GM19397 (cell line): ENCODE results near the gene SLU7.

Experiments
- ATAC-seq: cut with Tn5 transposase; IDR thresholded peaks from one replicate; pipeline ENCODE4 v1.9.1; 2021; ENCODE audit warnings: mild to moderate bottlenecking, moderate library complexity; ENCODE audit not compliant: unreplicated experiment

The SLU7 gene

DNA sequence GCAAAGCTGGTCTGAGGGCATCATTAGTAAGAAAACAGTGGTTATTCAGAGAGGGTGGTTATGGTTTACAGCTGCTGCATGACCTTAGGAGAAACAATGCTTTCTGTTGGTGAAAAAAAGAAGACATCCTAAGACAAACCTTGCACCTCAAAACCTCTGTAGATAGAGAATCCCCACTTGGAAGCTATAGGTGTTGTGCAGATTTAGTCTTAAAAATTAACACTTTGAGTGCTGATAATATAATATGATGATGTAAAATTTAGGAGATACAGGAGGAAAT is 1.4 kb upstream of the SLU7 start:
- no peak for ATAC-seq

DNA sequence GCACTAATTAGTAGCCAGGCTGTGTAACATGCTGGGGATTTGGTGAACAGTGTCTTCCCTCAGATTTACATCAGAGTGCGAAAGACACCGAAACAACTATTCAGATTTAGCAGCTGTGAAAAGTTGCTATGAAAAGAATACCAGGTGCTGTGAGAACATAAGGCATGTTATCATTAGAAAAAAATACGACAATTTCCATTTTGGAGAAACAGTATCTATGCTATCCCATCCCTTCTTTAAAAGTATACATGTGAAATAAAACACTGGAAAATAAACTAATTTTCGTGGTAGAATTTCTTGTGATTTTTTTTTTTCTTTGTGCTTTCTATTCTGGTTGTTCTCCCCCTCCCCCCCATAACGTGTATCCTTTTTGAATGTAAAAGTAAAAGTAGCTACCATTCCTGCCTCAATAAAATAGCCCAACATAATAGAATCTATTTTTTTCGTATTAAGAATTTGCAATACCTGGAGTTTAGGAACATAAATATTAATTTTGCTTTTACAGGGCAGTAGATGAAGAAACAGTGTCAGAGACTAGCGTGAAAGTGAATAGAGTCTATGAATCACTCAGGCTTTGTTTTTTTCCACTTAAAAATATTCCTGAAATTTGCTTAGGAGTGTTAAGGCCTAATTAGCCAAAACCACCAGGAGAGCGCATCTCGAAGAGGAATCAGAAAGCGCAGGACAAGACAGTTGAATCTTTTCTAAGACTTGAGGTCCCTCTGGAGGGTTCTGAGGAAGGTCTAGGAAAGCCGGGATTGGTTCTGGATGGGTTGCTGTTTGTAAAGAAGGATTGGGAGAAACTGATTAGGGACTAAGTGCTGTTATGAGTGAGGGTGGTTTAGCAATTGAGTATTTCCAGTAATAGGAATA is 813 bp upstream of the SLU7 start:
- ATAC-seq: no peak

- ATAC-seq: peak; percentile 89
Measured at GRCh38 chr5:160399402-160400353, 19.2 kb downstream of the SLU7 start, which contains the start of gene FAM200C. Gene FAM200C (minus strand): TSS chr5:160400054. CDS start chr5:160395490, 4,564 bp downstream.

GRCh38 chr5:160398806-160399205 is 20.1 kb downstream of the SLU7 start:
- ATAC-seq: no peak

DNA sequence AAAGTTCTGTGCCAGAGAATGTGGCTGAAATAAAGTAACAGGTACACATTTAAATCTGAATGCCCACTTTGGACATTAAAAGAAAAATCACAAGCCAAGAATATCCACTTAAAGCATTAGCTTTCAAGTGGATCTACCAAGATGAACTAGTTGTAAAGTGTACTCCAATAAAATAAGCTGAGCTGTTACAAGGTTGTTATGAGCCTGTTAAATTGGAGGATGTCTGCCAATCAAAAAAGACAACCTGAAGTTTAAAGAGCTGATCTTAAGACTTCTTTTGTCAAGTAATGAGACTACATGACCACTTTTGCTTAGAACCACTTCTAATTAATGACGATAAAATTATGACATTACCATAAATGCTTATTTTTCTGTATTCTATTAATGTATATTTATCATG is 21.4 kb downstream of the SLU7 start:
- ATAC-seq: no peak

- no peak for ATAC-seq
Measured at GRCh38 chr5:160395111-160395510, 23.8 kb downstream of the SLU7 start.

DNA sequence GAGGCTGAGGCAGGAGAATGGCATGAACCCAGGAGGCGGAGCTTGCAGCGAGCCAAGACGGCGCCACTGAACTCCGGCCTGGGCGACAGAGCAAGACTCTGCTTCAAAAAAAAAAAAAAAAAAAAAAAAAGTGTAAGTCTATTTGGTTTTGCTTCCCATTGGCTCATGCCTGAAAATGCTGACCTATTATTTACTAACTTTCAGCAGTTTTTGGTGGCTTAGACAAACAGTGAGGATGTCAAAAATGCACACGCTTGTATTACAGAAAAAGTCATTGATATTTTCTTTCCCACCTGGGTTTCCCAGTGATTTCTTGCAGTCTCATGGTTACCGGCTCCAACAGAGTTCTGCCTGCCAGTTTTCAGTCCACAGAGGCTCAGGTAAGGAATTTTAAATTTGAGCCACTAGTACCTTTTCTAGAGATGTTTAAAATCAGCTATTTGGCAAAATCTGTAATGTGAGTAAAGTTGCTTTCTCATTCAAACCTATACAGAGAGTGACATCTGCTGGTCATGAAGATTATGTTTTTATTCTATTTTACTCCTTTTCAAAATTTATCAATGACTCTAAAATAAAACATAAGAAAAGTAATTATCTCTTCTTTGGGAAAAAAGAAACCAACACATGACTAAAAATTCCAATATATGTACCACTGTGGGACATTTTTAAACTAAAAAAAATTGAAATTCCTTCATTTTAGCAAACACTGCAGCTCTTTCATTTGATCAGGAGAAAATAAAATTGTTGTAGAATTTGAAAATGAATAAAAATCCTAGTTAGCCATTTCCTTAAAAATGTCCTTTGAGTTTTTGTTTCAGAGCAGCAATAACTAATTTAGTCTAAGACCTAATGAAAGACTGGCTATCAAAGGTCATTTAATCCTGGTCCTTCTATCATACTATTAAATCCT is 27.8 kb downstream of the SLU7 start:
- ATAC-seq: no peak

- ATAC-seq: no peak
Measured at GRCh38 chr5:160387445-160387844, 31.4 kb downstream of the SLU7 start.

DNA sequence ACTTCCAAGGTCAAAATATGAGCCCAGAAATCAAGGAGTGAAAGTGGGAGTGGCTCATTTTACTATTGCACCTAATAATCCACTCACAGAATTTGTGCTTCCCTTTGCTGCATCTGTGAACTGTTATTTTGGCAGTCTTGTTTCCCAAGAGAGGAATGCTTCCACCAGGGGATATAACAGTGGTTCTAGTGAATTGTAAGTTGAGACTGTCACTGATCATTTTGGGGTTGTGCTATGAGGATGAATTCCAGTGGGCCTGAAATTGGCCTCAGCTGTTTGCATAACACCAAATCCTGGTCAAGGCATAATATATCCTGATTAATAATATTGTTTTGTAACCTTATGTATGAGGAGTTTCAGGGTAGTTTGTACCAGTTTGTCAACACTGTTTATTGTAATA is 33.4 kb downstream of the SLU7 start:
- no peak for ATAC-seq

- ATAC-seq: no peak
Measured at GRCh38 chr5:160384681-160385080, 34.2 kb downstream of the SLU7 start.

GRCh38 chr5:160382346-160382745 is 36.5 kb downstream of the SLU7 start:
- no peak for ATAC-seq

DNA sequence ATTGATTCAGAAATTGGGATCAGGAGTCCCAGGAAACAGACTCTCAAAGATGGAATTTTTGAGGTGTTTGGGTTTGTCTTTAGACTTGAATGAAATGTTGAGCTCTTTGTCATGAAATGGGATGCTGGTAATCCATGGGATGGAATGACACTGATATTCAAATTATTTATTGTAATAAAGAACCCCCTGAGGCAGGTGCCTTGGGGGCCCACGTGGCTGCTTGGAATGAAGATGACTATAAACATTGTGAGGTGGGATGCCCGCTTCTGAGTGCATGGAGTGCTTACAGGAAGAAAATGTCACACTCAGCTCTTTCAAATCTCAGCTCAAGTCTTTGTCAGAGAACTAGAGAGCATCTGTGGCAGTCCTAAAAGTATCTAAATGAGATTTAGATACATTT is 38.8 kb downstream of the SLU7 start:
- no peak for ATAC-seq

DNA sequence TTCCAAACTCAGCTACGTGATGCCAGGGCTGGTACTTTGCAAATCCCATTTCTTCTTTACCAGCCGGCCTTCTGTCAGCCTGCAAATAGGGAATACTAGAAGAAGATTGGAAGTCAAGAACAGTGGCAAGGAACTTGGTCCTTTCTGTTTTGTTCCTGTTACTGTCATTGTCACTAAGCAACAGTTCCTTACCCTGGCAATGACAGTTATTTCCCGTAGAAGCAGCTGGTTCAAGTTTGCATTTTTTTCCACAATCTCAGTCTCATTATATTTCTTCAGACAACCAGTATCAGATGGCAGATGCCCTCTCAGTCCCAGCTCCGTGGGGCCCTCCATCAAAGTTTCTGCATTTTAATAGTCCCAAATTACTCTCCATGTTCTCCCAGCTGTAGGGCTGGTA is 39.4 kb downstream of the SLU7 start:
- no peak for ATAC-seq

- no peak for ATAC-seq
Measured at GRCh38 chr5:160378330-160378729, 40.6 kb downstream of the SLU7 start.

- no peak for ATAC-seq
Measured at GRCh38 chr5:160377651-160378050, 41.2 kb downstream of the SLU7 start.

DNA sequence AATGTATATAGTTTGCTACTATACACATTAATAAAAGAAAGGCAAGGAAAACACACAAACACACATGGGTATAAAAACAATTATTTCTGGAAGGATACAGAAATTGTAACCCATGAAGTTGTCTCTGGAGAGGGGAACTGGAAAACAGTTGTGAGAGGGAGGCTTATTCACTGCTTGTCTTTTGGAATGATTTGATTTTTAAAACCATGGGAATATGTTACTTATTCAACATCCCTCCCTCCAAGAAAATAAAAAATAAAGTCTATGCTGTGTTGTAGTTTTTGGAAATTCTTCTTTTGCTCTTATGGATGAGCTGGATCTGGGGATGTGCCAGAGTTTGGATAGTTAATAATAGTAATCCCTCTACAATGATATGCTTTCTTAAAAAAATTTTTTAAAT is 42.5 kb downstream of the SLU7 start:
- no peak for ATAC-seq

GRCh38 chr5:160375701-160376100 is 43.2 kb downstream of the SLU7 start:
- no peak for ATAC-seq

DNA sequence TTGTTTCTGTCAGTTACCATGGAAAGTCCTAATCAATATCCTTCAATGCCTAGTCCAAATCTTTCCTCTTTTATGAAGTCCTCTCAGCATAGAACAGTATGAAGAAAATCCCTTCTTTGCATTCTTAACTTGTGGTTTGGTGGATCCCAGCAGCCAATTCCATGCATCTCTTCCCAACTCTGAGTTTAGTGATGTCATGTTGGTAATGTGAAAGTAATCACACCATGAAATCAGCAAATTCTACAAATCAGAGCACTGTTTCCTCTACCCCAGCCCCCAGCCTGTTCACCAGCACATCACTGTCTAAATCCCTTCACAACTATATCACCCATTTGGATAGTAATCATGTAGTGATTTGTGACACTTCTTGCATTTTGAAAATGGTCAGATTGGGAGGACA is 43.7 kb downstream of the SLU7 start:
- ATAC-seq: no peak

DNA sequence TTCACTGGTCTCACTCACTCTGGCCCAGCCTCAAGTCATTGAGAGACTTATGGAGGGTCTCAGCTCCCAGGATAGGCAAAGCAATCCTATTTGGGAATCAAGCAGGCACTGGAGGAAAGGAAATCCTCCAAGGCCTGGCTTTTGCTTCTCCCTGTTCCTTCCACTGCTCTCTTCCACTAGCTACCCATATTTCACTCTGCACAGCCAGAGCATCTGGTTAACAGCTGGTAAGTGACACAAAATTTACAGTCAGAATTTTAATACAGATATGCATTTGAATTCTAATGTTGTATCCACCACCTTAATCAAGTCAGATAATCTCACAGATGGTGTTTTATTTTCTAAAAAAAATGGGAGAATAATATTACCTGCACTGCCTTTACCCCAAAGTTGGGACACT is 47.6 kb downstream of the SLU7 start:
- ATAC-seq: no peak

GRCh38 chr5:160370713-160371034 is 48.2 kb downstream of the SLU7 start:
- ATAC-seq: no peak
